ENCODE results near the gene PTPN6.

DNA sequence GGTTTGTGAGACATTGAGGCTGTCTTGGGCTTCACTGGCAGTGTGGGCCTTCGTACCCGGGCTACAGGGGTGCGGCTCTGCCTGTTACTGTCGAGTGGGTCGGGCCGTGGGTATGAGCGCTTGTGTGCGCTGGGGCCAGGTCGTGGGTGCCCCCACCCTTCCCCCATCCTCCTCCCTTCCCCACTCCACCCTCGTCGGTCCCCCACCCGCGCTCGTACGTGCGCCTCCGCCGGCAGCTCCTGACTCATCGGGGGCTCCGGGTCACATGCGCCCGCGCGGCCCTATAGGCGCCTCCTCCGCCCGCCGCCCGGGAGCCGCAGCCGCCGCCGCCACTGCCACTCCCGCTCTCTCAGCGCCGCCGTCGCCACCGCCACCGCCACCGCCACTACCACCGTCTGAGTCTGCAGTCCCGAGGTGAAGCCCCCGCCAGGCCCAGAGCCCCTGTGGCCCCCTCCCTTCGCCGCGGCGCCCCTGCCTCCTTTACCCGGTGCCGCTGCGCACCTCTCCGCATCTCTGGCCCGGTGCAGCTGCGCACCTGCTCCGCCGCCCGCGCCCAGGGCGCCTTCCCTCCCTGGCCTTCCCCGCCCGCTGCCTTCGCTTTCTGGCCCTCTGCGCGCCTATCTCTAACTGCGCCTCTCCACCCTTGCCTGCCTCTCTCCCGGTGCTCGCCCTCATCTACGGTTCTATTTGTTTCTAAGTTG, 36.8 kb upstream of the PTPN6 start, which contains the start of gene ENO2:
- TF ChIP-seq, protein P1, sequence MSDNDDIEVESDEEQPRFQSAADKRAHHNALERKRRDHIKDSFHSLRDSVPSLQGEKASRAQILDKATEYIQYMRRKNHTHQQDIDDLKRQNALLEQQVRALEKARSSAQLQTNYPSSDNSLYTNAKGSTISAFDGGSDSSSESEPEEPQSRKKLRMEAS (IDR thresholded peaks at IDR 0.05), result peak; percentile 62
- TF ChIP-seq JUND (IDR thresholded peaks at IDR 0.05) (peak; percentile 35; the same call in 1 of the 2 replicates), EZH2 (IDR thresholded peaks at IDR 0.05) (no peak), EGR1 (IDR thresholded peaks at IDR 0.05; ENCODE audit: low read depth) (no peak; the same call in 1 of the 2 replicates), POLR2A (IDR thresholded peaks at IDR 0.05; ENCODE audit: borderline replicate concordance, extremely low read depth, insufficient read depth, insufficient read length) (no peak), ZFX (IDR thresholded peaks at IDR 0.05) (peak; percentile 55; the same call in 1 of the 2 replicates), CEBPB (IDR thresholded peaks at IDR 0.05; ENCODE audit: low read depth) (no peak), POLR2AphosphoS5 (IDR thresholded peaks at IDR 0.05; ENCODE audit: low read depth, low read length) (peak; percentile 50), TCF7L2 (IDR thresholded peaks at IDR 0.05; ENCODE audit: borderline replicate concordance, extremely low read depth, insufficient read depth, insufficient read length) (no peak), ZNF274 (IDR thresholded peaks at IDR 0.05; ENCODE audit: low read depth, low read length) (no peak)
- TF ChIP-seq, protein P2, sequence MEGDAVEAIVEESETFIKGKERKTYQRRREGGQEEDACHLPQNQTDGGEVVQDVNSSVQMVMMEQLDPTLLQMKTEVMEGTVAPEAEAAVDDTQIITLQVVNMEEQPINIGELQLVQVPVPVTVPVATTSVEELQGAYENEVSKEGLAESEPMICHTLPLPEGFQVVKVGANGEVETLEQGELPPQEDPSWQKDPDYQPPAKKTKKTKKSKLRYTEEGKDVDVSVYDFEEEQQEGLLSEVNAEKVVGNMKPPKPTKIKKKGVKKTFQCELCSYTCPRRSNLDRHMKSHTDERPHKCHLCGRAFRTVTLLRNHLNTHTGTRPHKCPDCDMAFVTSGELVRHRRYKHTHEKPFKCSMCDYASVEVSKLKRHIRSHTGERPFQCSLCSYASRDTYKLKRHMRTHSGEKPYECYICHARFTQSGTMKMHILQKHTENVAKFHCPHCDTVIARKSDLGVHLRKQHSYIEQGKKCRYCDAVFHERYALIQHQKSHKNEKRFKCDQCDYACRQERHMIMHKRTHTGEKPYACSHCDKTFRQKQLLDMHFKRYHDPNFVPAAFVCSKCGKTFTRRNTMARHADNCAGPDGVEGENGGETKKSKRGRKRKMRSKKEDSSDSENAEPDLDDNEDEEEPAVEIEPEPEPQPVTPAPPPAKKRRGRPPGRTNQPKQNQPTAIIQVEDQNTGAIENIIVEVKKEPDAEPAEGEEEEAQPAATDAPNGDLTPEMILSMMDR (IDR thresholded peaks at IDR 0.05 in 2 of 3, conservative IDR thresholded peaks at IDR 0.05 in 1 of 3; ENCODE audit: borderline replicate concordance in 1 of 3, insufficient read depth in 1 of 3, low read depth in 2 of 3, low read length in 2 of 3), result no peak
- TF ChIP-seq, protein P3, sequence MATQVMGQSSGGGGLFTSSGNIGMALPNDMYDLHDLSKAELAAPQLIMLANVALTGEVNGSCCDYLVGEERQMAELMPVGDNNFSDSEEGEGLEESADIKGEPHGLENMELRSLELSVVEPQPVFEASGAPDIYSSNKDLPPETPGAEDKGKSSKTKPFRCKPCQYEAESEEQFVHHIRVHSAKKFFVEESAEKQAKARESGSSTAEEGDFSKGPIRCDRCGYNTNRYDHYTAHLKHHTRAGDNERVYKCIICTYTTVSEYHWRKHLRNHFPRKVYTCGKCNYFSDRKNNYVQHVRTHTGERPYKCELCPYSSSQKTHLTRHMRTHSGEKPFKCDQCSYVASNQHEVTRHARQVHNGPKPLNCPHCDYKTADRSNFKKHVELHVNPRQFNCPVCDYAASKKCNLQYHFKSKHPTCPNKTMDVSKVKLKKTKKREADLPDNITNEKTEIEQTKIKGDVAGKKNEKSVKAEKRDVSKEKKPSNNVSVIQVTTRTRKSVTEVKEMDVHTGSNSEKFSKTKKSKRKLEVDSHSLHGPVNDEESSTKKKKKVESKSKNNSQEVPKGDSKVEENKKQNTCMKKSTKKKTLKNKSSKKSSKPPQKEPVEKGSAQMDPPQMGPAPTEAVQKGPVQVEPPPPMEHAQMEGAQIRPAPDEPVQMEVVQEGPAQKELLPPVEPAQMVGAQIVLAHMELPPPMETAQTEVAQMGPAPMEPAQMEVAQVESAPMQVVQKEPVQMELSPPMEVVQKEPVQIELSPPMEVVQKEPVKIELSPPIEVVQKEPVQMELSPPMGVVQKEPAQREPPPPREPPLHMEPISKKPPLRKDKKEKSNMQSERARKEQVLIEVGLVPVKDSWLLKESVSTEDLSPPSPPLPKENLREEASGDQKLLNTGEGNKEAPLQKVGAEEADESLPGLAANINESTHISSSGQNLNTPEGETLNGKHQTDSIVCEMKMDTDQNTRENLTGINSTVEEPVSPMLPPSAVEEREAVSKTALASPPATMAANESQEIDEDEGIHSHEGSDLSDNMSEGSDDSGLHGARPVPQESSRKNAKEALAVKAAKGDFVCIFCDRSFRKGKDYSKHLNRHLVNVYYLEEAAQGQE (IDR thresholded peaks at IDR 0.05; ENCODE audit: low read depth), result no peak

Measured in HCT116 (cell line).